Activated naive CD4-positive, alpha-beta T cell treated with anti-CD3 and anti-CD28 coated beads, Interleukin-2, amount 10 ng/mL, durations not matched to agents 7 days and 5 days (primary cell): ENCODE data around the gene ABI3.

Experiments used
- CTCF ChIA-PET: fragments of 350-600 bp; sonication (Branson Sonifier 250); formaldehyde crosslinking; loops from one replicate; lab custom pipeline; 2021; ENCODE audit warnings: antibody characterized with exemption; lab: Charles Lee
- DNase-seq: peaks from one replicate; pipeline ENCODE4 v3.0.0-alpha.2; 2020
- H3K27ac Mint-ChIP-seq: one replicate; pipeline ENCODE4 v1.8.0; 2021; ENCODE audit warnings: mild to moderate bottlenecking, moderate library complexity, mixed read lengths
- H3K27me3 Mint-ChIP-seq: one replicate; pipeline ENCODE4 v1.8.0; 2021; ENCODE audit warnings: mild to moderate bottlenecking, mixed read lengths
- H3K36me3 Mint-ChIP-seq: one replicate; pipeline ENCODE4 v1.8.0; 2021; ENCODE audit warnings: mixed read lengths
- H3K4me1 Mint-ChIP-seq: one replicate; pipeline ENCODE4 v1.8.0; 2021; ENCODE audit warnings: mixed read lengths
- H3K4me3 Mint-ChIP-seq: one replicate; pipeline ENCODE4 v1.8.0; 2021; ENCODE audit warnings: mild to moderate bottlenecking, moderate library complexity, mixed read lengths
- H3K9me3 Mint-ChIP-seq: one replicate; pipeline ENCODE4 v1.8.0; 2021; ENCODE audit warnings: mixed read lengths

The ABI3 gene

DNA sequence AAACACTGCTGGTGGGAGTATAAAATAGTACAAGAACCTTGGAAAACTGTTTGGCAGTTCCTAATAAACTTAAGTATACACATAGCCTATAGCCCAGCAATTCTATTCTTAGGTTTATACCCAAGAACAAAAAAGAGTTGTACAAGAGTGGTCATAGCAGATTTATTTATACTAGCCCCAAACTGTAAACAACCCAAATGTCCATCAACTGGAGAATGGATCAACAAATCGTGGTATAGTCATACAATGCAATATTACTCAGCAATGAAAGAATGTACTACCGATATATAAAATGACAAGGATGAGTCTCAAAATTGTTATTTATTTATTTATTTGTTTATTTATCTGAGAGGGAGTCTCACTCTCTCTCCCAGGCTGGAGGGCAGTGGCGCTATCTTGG lies 23.2 kb upstream of the ABI3 start:
- DNase-seq: no peak
- Mint-ChIP-seq H3K4me3 (no peak overlapping the region), H3K27me3 (peaks cover 33% of the 10 kb centered on the region), H3K9me3 (peaks cover 29% of the 10 kb centered on the region), H3K27ac (no peak overlapping the region), H3K36me3 (peaks cover 5% of the 10 kb centered on the region), H3K4me1 (peaks cover 21% of the 10 kb centered on the region)
- CTCF ChIA-PET: interaction anchor here (1.8 kb wide), 1 partner anchor 35 kb away, joined by 4 read pairs; no protein-coding TSS in a partner anchor

DNA sequence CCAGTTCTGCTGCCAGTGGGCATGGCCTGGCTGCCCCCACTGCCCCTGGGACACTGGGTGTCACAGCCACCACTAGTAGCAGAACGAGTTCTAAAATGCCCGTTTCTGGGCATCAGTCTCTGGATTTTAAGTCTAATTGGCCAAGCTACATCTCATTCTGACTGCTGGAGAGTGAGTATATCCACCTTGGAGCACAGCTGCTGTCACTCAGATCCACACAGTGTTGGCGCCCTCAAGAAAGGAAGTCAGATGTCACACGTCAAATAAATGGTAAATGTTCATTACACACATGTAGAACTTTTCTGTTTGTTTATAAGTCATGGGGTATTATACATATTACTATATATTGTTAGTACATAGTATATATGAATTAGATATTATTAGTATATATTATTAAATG lies 19.6 kb upstream of the ABI3 start:
- peak overlapping the region; percentile 42 for H3K27ac Mint-ChIP-seq

DNA sequence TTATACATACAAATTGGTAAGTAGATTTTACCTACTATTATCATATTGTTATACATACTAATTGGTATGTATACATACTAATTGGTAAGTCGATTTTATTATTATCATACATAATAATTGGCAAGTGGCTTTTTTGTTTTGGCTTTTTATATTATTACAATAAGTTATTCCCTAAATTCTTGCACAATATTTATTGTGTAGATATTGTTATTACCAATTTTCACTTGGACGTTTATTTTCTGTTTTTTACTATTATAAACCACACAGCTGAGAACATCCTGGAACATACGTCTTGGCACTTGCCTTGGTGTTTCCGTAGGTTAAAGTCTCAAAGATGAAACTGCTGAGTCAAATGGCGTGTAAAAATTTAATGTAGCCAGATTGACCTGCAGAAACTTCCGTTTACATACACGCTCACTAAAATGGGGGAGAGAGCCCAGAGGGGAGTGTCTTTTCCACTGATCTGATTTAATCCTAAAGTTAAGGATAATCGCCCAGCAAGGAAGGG lies 19.0 kb upstream of the ABI3 start:
- Mint-ChIP-seq H3K27ac (peak overlapping the region; percentile 100), H3K36me3 (no peaks in the 10 kb centered on the region), H3K9me3 (no peaks in the 10 kb centered on the region), H3K4me1 (peaks cover 54% of the 10 kb centered on the region), H3K27me3 (peaks cover 18% of the 10 kb centered on the region), H3K4me3 (peak overlapping the region; percentile 84)
- no peak for DNase-seq
- CTCF ChIA-PET: interaction anchor here (1.0 to 3.2 kb wide), 6 partner anchors 9 to 36 kb away, joined by 3 to 21 read pairs (median 4); partner anchors contain the start of genes ABI3 and GNGT2

More for the DNA sequence above, 19.6 kb upstream of the ABI3 start:
- Mint-ChIP-seq H3K27me3 (peaks cover 20% of the 10 kb centered on the region), H3K4me1 (peaks cover 52% of the 10 kb centered on the region), H3K4me3 (no peak overlapping the region), H3K9me3 (peaks cover 5% of the 10 kb centered on the region), H3K36me3 (peaks cover 2% of the 10 kb centered on the region)
- DNase-seq: no peak
- CTCF ChIA-PET: interaction anchor here (0.6 to 3.2 kb wide), 8 partner anchors 11 to 159 kb away, joined by 3 to 21 read pairs (median 4); partner anchors contain the start of genes ABI3, GNGT2 and PHOSPHO1

DNA sequence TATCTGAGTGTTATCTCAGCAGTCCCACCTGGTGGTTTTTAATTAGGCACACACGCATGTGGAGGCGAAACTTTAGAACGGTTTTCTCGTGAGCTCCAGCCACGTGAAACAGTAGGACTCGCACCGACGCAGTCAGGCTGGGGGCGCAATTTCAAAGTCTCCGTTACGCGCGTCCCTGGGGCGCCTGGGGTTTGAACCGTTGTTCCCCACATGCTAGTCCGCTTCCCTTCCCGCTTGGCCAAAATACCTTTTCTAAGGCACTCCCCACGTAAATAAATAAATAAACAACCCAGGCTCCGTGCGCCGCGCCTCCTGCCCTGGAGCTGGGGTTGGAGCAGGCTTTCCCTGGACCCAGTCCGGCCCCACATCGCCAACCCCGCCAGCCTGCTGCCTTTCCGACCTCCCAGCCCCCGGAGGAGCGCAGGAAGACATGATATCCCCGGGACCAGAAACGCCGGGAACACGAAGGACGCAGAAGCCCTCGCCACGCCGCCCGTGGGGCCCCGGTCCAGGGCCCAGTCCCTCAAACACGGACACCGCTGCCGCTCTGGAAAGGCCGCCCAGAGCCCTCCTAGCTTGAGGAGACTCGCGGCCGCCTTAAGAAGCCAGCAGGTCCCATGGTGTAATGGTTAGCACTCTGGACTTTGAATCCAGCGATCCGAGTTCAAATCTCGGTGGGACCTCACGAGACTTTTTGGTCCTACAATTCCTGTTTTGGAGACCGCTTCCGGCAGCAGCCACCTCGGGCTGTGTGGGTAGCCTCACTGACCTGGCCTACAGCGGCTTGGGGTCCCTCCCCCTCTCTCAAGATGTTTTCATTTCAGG lies 18.4 kb upstream of the ABI3 start:
- no peaks in the 10 kb centered on the region for H3K36me3 Mint-ChIP-seq
- no peaks in the 10 kb centered on the region for H3K9me3 Mint-ChIP-seq
- H3K27ac Mint-ChIP-seq: peak overlapping the region; percentile 100
- CTCF ChIA-PET: interaction anchor here (0.7 to 3.2 kb wide), 8 partner anchors 8 to 35 kb away, joined by 3 to 21 read pairs (median 4); partner anchors contain the start of genes ABI3 and GNGT2
- H3K27me3 Mint-ChIP-seq: peaks cover 18% of the 10 kb centered on the region
- H3K4me3 Mint-ChIP-seq: peak overlapping the region; percentile 84
- peaks cover 54% of the 10 kb centered on the region for H3K4me1 Mint-ChIP-seq
- DNase-seq: peak; percentile 92

DNA sequence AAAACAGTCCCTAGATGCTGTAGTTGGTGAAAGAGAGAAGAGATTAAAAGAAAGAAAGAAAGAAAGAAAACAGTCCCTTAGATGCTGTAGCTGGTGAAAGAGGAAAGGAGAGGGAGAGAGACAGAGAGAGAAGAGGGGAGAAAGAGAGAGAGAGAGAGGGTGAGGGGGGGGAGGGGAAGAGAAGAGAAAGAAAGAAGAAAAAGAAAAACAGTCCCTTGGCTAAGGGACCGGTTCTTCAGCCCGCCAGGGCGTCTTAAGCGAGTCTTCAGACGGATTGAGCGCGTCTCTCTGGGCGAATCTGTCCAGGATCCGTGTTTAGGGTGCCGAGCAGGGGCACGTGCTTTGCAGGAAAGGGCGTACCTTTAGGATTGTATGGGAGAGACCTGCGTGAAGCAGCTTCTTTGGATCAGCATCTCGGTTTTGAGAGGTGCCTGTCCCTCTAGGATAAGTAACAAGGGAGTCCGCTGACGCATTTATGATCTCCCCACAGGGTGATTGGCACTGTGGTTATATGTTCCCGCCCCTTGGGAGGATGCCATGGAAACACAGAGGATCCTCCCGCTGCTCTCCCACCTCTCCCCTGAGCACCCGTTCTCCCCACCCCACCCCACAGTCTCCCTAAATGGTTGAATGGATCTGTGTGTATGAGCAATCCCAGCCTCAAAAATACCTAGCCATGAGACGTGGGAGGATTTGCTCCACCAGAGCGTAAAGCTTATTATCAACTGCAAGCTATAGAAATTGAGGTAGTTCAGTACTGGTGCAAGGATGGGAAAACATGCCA lies 16.8 kb upstream of the ABI3 start:
- H3K9me3 Mint-ChIP-seq: no peaks in the 10 kb centered on the region
- H3K36me3 Mint-ChIP-seq: no peaks in the 10 kb centered on the region
- H3K4me1 Mint-ChIP-seq: peaks cover 57% of the 10 kb centered on the region
- H3K27ac Mint-ChIP-seq: peak overlapping the region; percentile 100
- peak; percentile 46 for DNase-seq
- H3K27me3 Mint-ChIP-seq: peaks cover 18% of the 10 kb centered on the region
- H3K4me3 Mint-ChIP-seq: peak overlapping the region; percentile 84
- CTCF ChIA-PET: interaction anchor here (2.3 to 2.7 kb wide), 2 partner anchors 13 to 33 kb away, joined by 8 to 10 read pairs; no protein-coding TSS in a partner anchor

DNA sequence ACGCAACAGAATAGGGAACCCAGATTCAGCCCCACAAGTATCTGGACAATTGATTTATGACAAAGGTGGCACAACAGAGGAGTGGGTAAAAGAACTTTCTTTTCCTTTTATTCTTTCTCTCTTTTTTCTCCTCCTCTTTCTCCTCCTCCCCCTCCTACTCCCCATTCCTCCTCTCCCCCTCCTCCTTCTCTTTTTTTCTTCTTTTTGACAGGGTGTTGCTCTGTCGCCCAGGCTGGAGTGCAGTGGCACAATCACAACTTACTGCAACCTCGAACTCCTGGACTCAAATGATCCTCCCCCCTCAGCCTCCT lies 16.3 kb upstream of the ABI3 start:
- H3K27ac Mint-ChIP-seq: peak overlapping the region; percentile 80
- H3K4me3 Mint-ChIP-seq: peak overlapping the region; percentile 84
- no peaks in the 10 kb centered on the region for H3K36me3 Mint-ChIP-seq
- peaks cover 57% of the 10 kb centered on the region for H3K4me1 Mint-ChIP-seq
- no peak for DNase-seq
- peaks cover 18% of the 10 kb centered on the region for H3K27me3 Mint-ChIP-seq
- H3K9me3 Mint-ChIP-seq: no peaks in the 10 kb centered on the region
- CTCF ChIA-PET: interaction anchor here (1.3 to 2.7 kb wide), 3 partner anchors 14 to 32 kb away, joined by 4 to 10 read pairs (median 8); no protein-coding TSS in a partner anchor

DNA sequence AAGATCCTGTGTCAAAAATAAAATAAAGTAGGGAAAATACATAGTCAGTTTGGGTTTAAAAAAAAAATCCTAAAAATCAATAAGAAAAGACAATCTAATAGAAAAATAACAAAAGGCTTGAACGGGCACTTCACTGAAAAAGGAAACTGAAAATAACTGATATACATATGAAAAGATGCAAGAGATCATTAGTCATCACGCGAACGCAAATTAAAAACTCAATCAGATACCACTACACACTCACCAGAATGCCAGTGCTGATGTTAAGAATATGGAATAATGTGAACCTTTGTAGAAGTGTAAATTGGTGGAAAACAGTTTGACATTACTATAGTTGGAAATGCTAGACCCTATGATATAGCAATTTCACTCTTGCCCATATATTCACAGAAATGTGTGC lies 14.8 kb upstream of the ABI3 start:
- CTCF ChIA-PET: interaction anchor here (2.7 kb wide), 1 partner anchor 31 kb away, joined by 10 read pairs; no protein-coding TSS in a partner anchor
- Mint-ChIP-seq H3K27me3 (peaks cover 14% of the 10 kb centered on the region), H3K27ac (peak overlapping the region; percentile 17), H3K4me1 (peaks cover 47% of the 10 kb centered on the region), H3K9me3 (no peaks in the 10 kb centered on the region), H3K4me3 (no peak overlapping the region), H3K36me3 (no peaks in the 10 kb centered on the region)
- DNase-seq: no peak

DNA sequence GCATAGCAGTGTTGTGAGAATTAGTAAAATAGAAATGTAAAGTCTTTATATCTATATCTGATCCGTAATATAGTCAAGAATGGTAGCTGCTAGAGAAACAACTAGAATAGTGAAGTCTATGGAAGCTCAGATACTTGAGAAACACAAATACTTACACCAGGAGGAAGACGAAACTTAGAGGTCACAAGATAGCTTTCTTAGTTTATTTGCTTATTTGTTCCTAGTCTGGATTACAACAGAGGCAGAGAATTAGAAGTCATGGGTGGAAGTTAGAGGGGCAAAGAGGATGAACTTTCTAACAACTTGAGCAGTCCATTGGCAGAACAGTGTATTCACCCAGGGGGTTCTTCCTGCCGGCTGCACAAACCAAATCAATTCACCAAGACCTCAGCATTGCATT lies 14.0 kb upstream of the ABI3 start:
- CTCF ChIA-PET: interaction anchor here (1.0 kb wide), 1 partner anchor 31 kb away, joined by 3 read pairs; no protein-coding TSS in a partner anchor
- H3K27ac Mint-ChIP-seq: no peak overlapping the region

DNA sequence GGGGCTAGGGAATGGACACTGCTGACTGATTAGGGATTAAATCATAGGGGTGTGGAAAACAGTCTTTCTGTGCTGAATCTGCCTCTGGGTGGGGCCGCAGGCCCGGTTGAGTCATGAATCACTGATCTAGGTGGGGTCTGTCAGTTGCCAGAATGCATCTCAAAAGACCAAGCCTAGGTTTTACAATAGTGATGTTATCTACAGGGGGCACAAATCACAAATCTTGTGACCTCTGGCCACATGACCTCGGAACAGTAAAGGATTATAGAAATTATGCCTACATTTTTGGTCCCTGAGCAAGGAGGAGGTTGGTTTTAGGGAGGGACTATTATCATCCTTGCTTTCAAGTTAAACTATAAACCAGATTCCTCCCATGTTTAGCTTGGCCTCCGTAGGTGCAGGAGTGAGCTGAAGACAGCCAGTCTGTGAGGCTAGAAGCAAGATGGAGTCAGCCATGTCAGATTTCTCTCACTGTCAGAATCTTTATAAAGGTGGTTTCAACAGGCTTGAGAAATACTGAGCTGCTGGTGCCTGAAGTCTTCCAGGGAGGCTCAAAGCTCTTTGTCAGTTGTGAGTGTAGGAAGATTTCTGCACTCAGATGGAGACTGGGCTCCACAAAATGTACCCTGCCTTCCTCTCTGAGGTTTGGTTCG lies 13.0 kb upstream of the ABI3 start:
- no peak overlapping the region for H3K4me3 Mint-ChIP-seq
- no peaks in the 10 kb centered on the region for H3K9me3 Mint-ChIP-seq
- H3K27ac Mint-ChIP-seq: no peak overlapping the region
- peaks cover 12% of the 10 kb centered on the region for H3K27me3 Mint-ChIP-seq
- H3K36me3 Mint-ChIP-seq: no peaks in the 10 kb centered on the region
- H3K4me1 Mint-ChIP-seq: peaks cover 34% of the 10 kb centered on the region
- CTCF ChIA-PET: interaction anchor here (0.9 to 2.4 kb wide), 3 partner anchors 11 to 29 kb away, joined by 4 to 12 read pairs (median 5); no protein-coding TSS in a partner anchor
- no peak for DNase-seq

More for the DNA sequence above, 14.0 kb upstream of the ABI3 start:
- DNase-seq: no peak
- Mint-ChIP-seq H3K27me3 (peaks cover 16% of the 10 kb centered on the region), H3K4me1 (peaks cover 43% of the 10 kb centered on the region), H3K36me3 (no peaks in the 10 kb centered on the region), H3K4me3 (no peak overlapping the region), H3K9me3 (no peaks in the 10 kb centered on the region)

DNA sequence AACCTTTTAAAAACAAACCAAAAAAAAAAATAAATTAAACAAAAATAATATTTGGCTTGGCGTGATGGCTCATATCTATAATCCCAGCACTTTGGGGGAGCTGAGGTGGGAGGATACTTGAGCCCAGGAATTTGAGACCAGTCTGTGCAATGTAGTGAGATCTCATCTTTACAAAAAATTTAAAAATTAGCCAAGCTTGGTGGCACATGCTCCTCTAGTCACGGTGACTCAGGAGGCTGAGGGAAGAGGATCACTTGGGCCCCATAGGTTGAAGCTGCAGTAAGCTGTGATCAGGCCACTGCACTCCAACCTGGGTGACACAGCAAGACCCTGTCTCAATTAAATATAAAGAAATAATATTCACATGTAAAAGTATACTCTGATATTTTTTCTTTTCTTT lies 12.3 kb upstream of the ABI3 start:
- DNase-seq: no peak
- no peak overlapping the region for H3K4me3 Mint-ChIP-seq
- H3K27ac Mint-ChIP-seq: no peak overlapping the region
- no peaks in the 10 kb centered on the region for H3K9me3 Mint-ChIP-seq
- peaks cover 27% of the 10 kb centered on the region for H3K4me1 Mint-ChIP-seq
- CTCF ChIA-PET: interaction anchor here (1.5 to 2.4 kb wide), 2 partner anchors 11 to 29 kb away, joined by 5 to 12 read pairs; no protein-coding TSS in a partner anchor
- H3K36me3 Mint-ChIP-seq: no peaks in the 10 kb centered on the region
- peaks cover 6% of the 10 kb centered on the region for H3K27me3 Mint-ChIP-seq

DNA sequence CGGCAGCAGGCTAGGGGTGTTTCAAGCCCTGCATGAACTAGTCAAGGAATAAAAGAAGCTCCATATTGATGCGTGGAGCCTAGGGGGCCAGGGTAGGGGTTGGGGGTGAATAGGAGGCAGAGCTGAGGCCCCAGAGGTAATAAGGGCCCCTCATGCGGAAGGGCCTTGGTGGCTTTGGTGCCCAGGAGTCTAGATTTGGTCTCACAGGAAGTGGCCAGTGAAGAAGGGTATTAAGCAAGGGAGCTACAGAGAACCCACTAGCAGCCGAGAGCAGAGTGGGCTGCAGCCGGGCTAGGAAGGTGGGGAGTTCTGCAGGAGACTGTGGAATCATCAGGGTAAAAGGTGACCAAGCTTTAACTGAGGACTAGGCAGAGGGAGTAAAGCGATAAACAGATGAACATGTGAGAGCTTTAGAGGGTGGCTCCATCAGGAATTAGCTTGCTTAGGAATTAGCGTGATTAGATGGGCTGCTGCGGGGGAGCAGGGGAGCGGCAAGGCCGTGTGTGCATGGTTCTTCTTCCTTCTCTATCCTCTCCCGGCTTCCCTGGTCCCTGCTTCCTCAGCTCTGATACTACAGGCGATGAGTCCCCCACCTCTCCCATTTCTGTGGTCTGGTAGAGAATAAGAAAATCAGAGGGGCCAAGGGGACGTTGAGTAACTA lies 10.0 kb upstream of the ABI3 start:
- CTCF ChIA-PET: interaction anchor here (0.8 to 1.3 kb wide), 2 partner anchors 9 to 19 kb away, joined by 3 read pairs; no protein-coding TSS in a partner anchor
- Mint-ChIP-seq H3K27me3 (peaks cover 13% of the 10 kb centered on the region), H3K4me3 (no peak overlapping the region), H3K36me3 (no peaks in the 10 kb centered on the region), H3K4me1 (peaks cover 8% of the 10 kb centered on the region), H3K27ac (no peak overlapping the region), H3K9me3 (no peaks in the 10 kb centered on the region)
- DNase-seq: no peak

DNA sequence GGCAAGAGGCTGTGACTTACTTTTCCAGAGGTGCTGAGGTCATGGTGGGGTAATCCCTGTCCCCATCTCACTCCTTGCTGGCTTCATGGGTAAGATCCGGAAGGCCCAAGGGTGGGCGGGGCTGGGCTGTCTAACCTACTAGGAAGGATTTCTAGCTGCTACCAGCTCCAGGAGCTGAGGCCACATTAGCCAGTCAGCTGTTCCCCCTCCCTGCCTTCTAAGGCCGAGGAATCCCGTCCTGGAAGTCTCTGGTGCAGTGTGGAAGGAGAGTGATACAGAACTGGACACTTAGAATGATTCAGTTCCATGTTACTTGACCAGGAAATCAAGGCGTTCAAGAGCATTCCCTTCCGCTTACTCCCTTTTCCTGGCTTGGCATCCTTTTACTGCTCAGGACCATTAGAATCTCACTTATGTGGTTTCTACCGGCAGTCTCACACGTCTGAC lies 9.0 kb upstream of the ABI3 start:
- DNase-seq: no peak
- CTCF ChIA-PET: interaction anchor here (1.1 kb wide), 1 partner anchor 21 kb away, joined by 3 read pairs; no protein-coding TSS in a partner anchor
- peaks cover 3% of the 10 kb centered on the region for H3K4me1 Mint-ChIP-seq

DNA sequence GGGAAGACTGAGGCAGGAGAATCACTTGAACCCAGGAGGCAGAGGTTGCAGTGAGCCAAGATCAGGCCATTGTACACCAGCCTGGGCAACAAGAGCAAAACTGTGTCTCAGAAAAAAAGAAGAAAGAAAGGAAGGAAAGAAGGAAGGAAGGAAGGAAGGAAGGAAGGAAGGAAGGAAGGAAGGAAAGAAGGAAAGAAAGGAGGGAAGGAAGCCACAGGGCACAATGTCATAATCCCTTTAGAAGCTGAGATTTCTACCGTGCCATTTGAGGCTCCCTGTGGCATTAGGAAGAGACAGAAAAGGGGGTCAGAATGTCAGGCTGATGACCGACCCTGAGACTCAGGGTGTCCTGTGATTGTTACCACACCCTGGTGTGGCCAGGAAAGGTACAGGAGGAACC lies 6.7 kb upstream of the ABI3 start:
- Mint-ChIP-seq H3K27me3 (peaks cover 13% of the 10 kb centered on the region), H3K4me3 (no peak overlapping the region), H3K9me3 (no peaks in the 10 kb centered on the region), H3K27ac (no peak overlapping the region), H3K4me1 (peaks cover 7% of the 10 kb centered on the region), H3K36me3 (no peaks in the 10 kb centered on the region)
- DNase-seq: no peak
- CTCF ChIA-PET: interaction anchor here (0.6 kb wide), 1 partner anchor 11 kb away, joined by 3 read pairs; no protein-coding TSS in a partner anchor

More for the DNA sequence above, 9.0 kb upstream of the ABI3 start:
- Mint-ChIP-seq H3K27ac (no peak overlapping the region), H3K9me3 (no peaks in the 10 kb centered on the region), H3K4me3 (no peak overlapping the region), H3K36me3 (no peaks in the 10 kb centered on the region), H3K27me3 (peaks cover 13% of the 10 kb centered on the region)
